HG02938 (cell line): ENCODE results near the gene FITM2.
"Not testable (repeated sequence)": the region's sequence is repeated elsewhere in the genome, so short reads cannot be mapped to it uniquely, and the experiment has no call there.

Experiments used
- ATAC-seq: cut with Tn5 transposase; IDR thresholded peaks from one replicate; pipeline ENCODE4 v1.9.1; 2021; ENCODE audit warnings: mild to moderate bottlenecking, moderate library complexity; ENCODE audit not compliant: unreplicated experiment

Gene FITM2

DNA sequence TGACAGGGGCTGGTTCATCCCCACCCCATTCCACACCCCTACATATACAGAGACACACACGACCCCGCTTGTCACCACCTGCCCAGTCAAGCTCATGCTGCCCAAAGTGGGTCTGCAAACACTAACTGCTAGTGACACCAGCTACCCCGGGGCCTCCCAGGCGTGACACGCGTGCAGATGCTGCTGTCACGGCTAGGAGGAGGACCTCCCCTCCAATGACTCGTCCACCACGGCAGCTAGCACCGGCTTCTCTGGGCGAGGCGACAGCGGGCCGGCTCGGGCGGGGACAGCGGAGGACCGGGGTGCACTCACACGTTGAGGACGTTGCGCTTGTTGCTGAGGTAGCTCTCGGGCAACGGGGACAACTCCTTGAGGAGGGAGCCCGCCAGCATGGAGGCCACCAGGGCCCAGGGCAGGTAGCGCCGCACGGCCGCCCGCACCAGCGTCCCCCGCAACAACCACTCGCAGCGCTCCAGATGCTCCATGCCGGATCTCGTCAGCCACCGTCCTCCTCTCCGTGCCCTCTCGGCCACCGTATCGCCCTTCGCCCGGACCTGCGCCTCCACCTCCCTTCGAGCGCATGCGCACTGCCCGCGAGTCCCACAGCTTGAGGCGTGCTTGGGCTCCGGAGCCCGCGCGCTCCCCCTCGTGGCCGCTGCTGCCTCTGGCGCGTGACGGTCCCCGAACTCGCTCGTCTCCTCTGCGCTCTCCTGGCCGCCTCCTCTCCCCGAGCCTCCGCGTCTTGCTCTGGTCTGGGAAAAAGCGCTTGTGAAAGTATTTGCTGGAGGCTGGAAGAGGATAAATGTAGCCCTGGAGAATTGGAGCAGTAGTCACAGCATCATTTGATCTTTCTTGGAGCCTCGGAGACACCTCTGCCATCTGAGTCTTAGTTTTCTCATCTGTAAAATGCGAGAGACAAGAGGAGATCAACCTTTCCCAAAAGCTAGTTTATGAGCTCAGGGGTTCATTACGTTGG lies at the start of gene FITM2:
Gene FITM2 (minus strand): TSS at position 539 of the 976 bp plus-strand sequence. CDS start 54 bp downstream, at position 485.
- peak; percentile 87 for ATAC-seq

- ATAC-seq: no peak
These were observed 49.2 kb upstream of the FITM2 start for GRCh38 chr20:44360221-44360620.

DNA sequence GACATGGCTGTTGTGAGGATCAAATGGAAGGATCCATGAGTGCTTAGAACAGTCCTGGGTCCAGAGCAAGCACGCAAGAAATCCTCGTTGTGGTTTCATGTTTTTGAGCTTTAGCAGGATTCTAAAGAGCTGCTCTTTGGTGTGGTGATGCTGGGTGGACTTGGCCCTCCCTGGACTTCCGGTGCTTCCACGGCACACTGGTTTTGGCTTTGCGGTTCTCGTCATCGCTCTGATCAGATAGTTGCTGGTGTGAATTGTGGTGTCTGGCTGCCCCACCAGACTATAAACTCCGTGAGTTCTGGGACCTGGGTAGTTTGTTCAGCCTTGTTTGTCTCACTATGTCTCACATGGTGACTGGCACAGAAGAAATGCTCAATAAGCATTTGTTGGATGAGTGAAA lies 47.8 kb upstream of the FITM2 start:
- no peak for ATAC-seq

- ATAC-seq: no peak
These were observed 46.6 kb upstream of the FITM2 start for GRCh38 chr20:44357555-44358125.

GRCh38 chr20:44357020-44357419 lies 46.0 kb upstream of the FITM2 start:
- ATAC-seq: no peak

- no peak for ATAC-seq
These were observed 45.3 kb upstream of the FITM2 start for GRCh38 chr20:44356353-44356723.

- no peak for ATAC-seq
These were observed 44.7 kb upstream of the FITM2 start, which contains the start of gene HNF4A for GRCh38 chr20:44355498-44356352. Gene HNF4A, plus strand, starts transcription at chr20:44355699. Its CDS starts 106 bp downstream, at chr20:44355805.

DNA sequence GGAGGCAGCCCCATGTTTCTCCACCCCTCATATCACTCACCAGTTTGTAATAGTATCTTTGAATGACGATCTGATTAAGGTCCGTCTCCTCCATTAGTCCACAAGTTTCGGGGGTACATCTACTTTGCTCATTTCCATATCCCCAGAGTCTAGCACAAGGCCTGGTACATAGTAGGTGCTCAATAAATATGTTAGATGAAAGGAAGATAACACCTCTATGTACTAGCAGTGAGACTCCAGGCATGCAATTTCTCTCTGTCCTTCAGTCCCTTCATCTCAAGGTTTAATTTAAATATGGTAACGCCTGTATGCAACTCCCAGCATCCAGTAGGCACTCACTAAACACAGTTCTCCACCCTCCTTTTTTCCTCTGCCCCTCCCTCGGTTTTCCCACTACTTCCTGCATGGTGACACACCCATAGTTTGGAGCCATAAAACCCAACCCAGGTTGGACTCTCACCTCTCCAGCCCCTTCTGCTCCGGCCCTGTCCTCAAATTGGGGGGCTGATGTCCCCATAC lies 44.0 kb upstream of the FITM2 start:
- no peak for ATAC-seq

DNA sequence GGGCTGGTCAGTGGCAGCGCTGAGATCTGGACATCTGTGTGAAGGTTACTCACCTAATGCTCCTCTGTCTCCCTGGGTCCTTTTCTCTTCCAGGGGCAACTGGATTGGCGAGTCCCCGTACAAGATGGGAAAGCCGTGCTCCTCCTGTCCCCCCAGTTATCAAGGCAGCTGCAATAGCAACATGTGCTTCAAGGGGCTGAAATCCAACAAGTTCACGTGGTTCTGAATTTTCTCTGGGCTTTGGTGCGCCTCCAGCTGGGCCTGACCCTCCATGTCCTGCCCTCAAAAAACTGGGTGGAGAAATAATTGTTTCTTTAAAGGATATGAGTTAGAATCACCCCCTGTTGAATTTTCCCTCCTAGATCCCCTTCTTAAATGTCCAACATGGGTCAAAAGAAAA lies 39.6 kb upstream of the FITM2 start:
- no peak for ATAC-seq

DNA sequence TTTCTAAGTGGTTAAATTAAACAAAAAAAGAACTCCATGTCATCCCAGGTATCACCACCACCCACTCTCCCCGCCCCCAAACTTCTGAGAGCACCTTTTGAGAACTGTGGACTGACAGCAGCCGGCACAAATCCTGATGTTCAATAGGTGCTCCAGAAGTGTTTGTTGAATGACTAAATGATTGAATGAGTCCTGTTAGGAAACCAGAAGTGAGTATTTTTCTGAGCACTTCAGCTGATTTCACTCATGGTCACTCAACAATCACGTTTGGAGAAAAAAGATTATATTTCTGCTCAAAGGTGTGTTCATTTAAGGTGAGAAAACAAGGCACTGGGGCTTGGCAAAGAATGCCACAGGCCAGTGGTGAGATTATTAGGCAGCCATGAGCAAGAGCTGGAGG lies 38.3 kb upstream of the FITM2 start:
- ATAC-seq: no peak

GRCh38 chr20:44348168-44348659 lies 37.2 kb upstream of the FITM2 start:
- ATAC-seq: no peak

DNA sequence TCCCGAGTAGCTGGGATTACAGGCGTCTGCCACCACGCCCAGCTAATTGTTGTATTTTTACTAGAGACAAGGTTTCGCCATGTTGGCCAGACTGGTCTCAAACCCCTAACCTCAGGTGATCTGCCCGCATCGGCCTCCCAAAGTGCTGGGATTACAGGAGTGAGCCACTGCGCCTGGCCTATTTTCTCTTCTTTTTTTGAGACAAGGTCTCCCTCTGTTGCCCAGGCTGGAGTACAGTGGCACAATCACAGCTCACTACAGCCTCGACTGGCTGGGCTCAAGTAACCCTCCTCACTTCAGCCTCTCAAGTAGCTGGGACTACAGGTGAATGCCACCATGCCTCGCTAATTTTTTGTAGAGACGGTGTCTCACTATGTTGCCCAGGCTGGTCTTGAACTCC lies 34.9 kb upstream of the FITM2 start:
- ATAC-seq: not testable (repeated sequence)

DNA sequence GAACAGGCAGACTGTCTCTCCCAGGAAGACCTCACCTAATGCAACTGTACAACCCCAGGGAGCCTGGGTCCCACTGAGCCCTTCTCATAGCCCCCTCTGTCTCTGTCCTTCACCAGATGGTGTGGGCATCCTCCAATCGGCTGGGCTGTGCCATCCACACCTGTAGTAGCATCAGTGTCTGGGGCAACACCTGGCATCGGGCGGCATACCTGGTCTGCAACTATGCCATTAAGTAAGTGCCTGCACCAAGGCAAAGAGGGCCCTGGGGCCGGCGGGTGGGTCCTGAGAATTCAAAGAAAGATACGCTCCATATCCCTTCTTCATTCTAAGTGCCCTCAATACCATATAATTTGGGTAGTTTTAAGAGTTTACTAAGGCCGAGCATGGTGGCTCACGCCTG lies 34.1 kb upstream of the FITM2 start:
- ATAC-seq: no peak

DNA sequence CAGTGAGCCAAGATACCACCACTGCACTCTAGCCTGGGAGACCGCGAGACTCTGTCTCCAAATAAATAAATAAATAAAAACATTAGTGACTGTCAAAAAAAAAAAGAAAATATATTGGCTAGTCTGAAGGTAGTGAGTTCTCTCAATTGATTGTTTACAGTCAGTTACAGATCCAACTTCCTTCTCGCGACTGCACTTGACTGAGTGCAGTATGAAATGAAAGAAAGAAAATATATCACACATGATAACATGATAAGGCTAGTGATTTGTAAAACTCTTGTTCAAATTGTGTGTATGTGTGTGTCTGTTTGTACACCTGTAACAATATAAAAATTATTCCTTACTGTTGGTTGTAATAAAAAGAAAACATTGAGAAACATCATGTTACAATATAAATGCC lies 33.7 kb upstream of the FITM2 start:
- no peak for ATAC-seq

DNA sequence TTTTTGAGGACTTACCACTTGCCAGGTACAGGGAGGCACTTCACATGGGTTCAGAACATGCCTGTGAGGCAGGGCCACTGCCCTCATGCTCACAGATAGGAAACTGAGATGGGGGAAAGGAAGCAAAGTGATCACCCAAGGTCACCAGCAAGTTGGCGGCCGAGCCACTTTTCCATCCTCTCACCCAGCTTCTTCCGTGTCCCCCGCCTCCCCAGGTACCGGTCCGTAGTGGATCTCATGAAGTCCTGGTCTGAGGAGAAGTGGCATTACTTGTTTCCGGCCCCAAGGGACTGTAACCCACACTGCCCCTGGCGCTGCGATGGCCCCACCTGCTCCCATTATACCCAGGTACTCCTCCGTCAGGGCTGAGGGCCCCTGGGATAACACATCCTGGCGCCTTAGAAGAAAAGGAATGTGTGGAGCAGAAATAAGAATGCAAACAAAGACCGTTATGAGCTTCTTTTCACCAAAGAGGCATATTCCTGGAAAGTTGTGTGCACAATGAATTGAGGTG lies 32.2 kb upstream of the FITM2 start:
- ATAC-seq: no peak

- ATAC-seq: no peak
These were observed 31.2 kb upstream of the FITM2 start for GRCh38 chr20:44342248-44342647.

DNA sequence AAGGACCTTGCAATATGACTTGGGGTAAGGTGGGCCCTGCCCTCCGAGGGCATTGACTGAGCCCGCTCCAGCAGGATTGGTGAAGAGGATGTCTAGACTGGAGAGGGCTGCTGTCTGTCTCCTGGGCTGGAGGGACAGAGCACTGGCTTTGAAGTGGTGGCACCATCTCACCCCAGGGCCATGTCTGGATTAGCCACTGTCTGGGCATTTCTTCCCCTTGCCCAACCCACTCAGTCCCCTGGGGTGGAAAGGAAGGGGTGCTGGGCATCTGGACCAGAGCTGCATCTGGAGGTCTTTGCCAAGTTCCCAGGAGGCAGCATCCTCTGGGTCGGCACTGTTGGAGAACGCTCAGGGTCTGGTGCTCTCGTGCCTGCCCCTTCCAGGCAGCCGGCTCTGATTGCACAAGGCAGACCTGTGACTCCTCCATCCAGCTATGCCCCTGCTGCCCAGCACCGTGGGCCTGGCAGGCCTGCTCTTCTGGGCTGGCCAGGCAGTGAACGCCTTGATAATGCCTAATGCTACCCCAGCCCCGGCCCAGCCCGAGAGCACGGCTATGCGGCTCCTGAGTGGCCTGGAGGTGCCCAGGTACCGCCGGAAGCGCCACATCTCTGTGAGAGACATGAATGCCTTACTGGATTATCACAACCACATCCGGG lies 25.9 kb upstream of the FITM2 start, which contains the start of gene R3HDML:
Gene R3HDML (plus strand): TSS at position 319 of the 656 bp plus-strand sequence. CDS start 115 bp downstream, at position 434.
- ATAC-seq: no peak

- ATAC-seq: no peak
These were observed 25.1 kb upstream of the FITM2 start for GRCh38 chr20:44336086-44336485.

GRCh38 chr20:44335675-44336074 lies 24.7 kb upstream of the FITM2 start:
- no peak for ATAC-seq

DNA sequence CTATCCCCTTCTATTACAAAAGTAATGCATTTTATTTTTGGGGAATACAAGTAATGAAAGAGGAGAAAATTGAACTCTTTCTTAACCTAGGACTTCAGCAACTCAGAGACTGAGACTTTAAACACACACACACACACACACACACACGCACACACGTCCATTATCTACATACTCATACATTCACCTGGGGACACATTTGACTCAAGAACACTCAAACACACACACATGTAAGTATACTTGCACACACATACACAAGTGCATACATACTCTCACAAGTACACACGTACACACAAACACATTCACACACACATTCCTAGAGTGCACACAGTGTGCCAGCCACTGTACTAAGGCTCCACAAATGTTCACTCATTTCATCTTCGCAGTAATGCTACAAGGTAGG lies 23.7 kb upstream of the FITM2 start:
- ATAC-seq: no peak
